ENCODE measurements around the gene CLNK. TPM values are rescaled to one million over a fixed set of nuclear protein-coding genes. Genes with fewer than 3 reads are reported as not detected.

CLNK gene
- total and polyA plus RNA-seq, 2 of the 8 experiments (the other 6 are each of a cell fraction or from before 2014, with no cell fraction given): not detected

GRCh38 chr4:10670321-10670720 lies 14.2 kb downstream of the CLNK start (continued):
- TF ChIP-seq EZH2 (IDR thresholded peaks at IDR 0.05; ENCODE audit: low read depth, low read length, severe bottlenecking) (no peak), CREB1 (IDR thresholded peaks at IDR 0.05) (no peak), KDM5A (IDR thresholded peaks at IDR 0.05; ENCODE audit: low read length) (no peak)
- TF ChIP-seq, protein P1, sequence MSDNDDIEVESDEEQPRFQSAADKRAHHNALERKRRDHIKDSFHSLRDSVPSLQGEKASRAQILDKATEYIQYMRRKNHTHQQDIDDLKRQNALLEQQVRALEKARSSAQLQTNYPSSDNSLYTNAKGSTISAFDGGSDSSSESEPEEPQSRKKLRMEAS (IDR thresholded peaks at IDR 0.05): no peak
